Esophagus (tissue), 2 donors: ENCODE results near the gene ADAM8. TPM values are rescaled to one million over a fixed set of nuclear protein-coding genes. Genes with fewer than 3 reads are reported as not detected.

ENCODE experiments used
- H3K27ac ChIP-seq, 2 donors: one replicate each; pipeline ENCODE4 v1.5.1; 2013; ENCODE audit warnings: low read depth in 2 of 2, mild to moderate bottlenecking in 2 of 2, inconsistent platforms in 1 of 2, low read length in 1 of 2, moderate library complexity in 1 of 2
- H3K27me3 ChIP-seq, 2 donors: one replicate each; pipeline ENCODE4 v1.6.1; 2013; ENCODE audit warnings: low read length in 2 of 2, control low read depth in 1 of 2, mild to moderate bottlenecking in 1 of 2; ENCODE audit not compliant: insufficient read depth in 2 of 2, control insufficient read depth in 1 of 2
- H3K36me3 ChIP-seq, 2 donors: one replicate each; pipeline ENCODE4 v1.6.1; 2013; ENCODE audit warnings: low read length in 1 of 2; ENCODE audit not compliant: control insufficient read depth in 2 of 2, insufficient read depth in 2 of 2
- H3K4me1 ChIP-seq, 2 donors: one replicate each; pipeline ENCODE4 v1.6.1; 2013; ENCODE audit warnings: low read length in 1 of 2; ENCODE audit not compliant: control insufficient read depth in 2 of 2, insufficient read depth in 2 of 2
- H3K4me3 ChIP-seq, 2 donors: one replicate each; pipeline ENCODE4 v1.5.1; 2013; ENCODE audit warnings: low read length in 2 of 2, mild to moderate bottlenecking in 2 of 2, low read depth in 1 of 2, moderate library complexity in 1 of 2
- H3K9me3 ChIP-seq, 2 donors: one replicate each; pipeline ENCODE4 v1.6.1; 2013; ENCODE audit warnings: mild to moderate bottlenecking in 2 of 2, low read depth in 1 of 2, low read length in 1 of 2, moderate library complexity in 1 of 2; ENCODE audit not compliant: control insufficient read depth in 2 of 2, insufficient read depth in 1 of 2
- WGBS, 2 donors: extraction: QIAGEN DNeasy Blood & Tissue Kit; methylation state at CpG; one replicate each; pipeline ENCODE4 v1.1.7; 2013; 5-methylcytosine and 5-hydroxymethylcytosine counted together
- polyA plus RNA-seq, 2 donors: library from polyadenylated mRNA; stranded (reverse); fragments of 200-250 nt; gene quantifications; one replicate each; pipeline ENCODE4 v1.2.3, GENCODE V29; 2013
- donor health status: healthy with polysubstance abuse.
- donor health status: Bipolar disorder and iron deficiency.

Gene ADAM8
- polyA plus RNA-seq, 2 donors = 2.4 to 2.6 TPM

DNA sequence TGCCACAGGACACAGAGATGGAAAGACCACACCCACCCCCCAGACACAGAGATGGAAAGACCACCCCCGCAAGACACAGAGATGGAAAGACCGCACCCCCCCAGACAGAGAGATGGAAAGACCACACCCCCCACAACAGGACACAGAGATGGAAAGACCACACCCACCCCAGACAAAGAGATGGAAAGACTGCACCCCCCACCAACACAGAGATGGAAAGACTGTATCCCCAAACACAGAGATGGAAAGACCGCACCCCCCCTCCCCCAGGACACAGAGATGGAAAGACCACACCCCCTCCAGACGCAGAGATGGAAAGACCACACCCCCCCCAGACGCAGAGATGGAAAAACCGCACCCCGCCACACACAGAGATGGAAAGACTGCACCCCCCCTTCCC is 40.1 kb upstream of the ADAM8 start:
- 83 to 85% methylated on average over 7 of the region's 7 CpGs for WGBS, 2 donors
- Histone ChIP-seq H3K4me1 (peaks cover 0 to 12% of the 10 kb centered on the region in 2 donors), H3K27me3 (peaks cover 0 to 2% of the 10 kb centered on the region in 2 donors), H3K4me3 (no peak overlapping the region), H3K36me3 (no peaks in the 10 kb centered on the region), H3K9me3 (peaks cover 0 to 3% of the 10 kb centered on the region in 2 donors), H3K27ac (no peak overlapping the region)

DNA sequence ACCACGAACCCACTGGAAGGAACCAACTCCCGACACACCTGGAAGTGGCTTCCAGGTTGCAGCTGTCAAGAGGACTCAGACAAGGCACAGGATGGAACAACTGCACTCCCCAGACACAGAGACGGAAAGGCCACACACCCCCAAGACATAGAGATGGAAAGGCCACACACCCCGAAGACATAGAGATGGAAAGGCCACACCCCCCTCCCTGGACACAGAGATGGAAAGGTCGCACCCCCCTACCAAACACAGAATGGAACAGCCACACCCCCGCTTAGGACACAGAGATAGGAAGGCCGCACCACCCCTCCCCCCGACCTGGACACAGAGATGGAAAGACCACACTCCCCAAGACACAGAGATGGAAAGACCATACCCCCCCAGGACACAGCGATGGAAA is 39.6 kb upstream of the ADAM8 start:
- Histone ChIP-seq H3K9me3 (peaks cover 0 to 3% of the 10 kb centered on the region in 2 donors), H3K4me1 (peaks cover 0 to 12% of the 10 kb centered on the region in 2 donors), H3K27ac (no peak overlapping the region), H3K27me3 (peaks cover 0 to 2% of the 10 kb centered on the region in 2 donors), H3K36me3 (peaks cover 0 to 2% of the 10 kb centered on the region in 2 donors), H3K4me3 (no peak overlapping the region)
- WGBS, 2 donors = 91 to 93% methylated on average over 8 to 9 of the region's 9 CpGs

DNA sequence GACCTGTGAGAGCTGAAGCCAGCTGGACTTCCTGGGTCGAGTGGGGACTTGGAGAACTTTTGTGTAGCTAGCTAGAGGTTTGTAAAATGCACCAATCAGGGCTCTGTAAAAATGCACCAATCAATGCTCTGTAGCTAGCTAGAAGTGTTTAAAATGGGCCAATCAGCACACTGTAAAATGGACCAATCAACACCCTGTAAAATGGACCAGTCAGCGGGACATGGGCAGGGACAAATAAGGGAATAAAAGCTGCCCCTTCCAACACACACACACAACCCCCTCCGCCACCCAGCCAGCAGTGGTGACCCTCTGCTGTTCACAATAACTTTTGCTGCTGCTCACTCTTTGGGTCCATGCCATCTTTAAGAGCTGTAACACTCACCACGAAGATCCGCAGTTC is 39.2 kb upstream of the ADAM8 start:
- 80 to 86% methylated on average over 5 of the region's 5 CpGs for WGBS, 2 donors
- Histone ChIP-seq H3K27me3 (peaks cover 0 to 1% of the 10 kb centered on the region in 2 donors), H3K4me3 (no peak overlapping the region), H3K36me3 (peaks cover 0 to 2% of the 10 kb centered on the region in 2 donors), H3K27ac (no peak overlapping the region), H3K4me1 (peaks cover 0 to 12% of the 10 kb centered on the region in 2 donors), H3K9me3 (peaks cover 0 to 3% of the 10 kb centered on the region in 2 donors)

DNA sequence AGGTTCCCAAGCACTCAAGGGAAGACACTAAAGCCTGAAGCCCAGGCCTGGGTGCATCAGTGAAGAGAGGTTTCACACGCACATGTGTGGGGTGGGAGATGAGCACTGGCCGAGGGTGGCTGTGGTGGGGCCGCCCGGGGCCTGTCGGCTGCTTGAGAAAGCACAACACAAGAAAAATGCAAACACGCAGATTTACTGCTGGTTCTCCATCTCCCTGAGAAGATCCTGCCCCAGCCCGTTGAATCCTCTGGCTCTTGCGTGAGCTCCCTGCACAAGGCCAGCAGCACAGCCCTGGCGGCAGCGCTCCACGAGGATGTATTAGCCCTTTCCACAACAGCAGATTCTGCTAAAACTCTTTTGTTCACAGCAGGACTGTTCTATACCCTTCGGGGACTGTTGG is 38.2 kb upstream of the ADAM8 start:
- Histone ChIP-seq H3K4me1 (peaks cover 0 to 12% of the 10 kb centered on the region in 2 donors), H3K27me3 (no peaks in the 10 kb centered on the region), H3K27ac (no peak overlapping the region), H3K36me3 (peaks cover 0 to 8% of the 10 kb centered on the region in 2 donors), H3K4me3 (no peak overlapping the region), H3K9me3 (peaks cover 0 to 3% of the 10 kb centered on the region in 2 donors)
- WGBS, 2 donors = 86 to 87% methylated on average over 12 of the region's 12 CpGs

DNA sequence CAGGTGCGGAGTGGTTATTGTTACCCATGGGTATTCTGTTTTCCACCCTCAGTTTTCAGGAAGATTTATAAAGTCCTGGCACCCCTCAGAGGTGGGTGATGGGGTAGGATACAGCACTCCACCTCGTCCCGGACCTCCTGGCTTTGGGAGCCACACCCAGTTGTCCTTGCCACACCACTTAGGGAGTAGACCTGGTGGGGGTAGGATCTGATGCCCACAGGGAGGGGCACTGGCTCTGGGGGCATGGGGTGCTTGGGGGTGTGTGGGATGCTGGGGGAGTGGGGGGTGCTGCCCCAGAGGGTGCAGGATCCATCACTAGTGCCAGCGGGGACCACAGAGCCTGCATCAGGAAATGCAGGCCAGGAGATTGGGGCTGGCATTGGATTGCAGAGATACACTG is 36.5 kb upstream of the ADAM8 start:
- Histone ChIP-seq H3K27me3 (no peaks in the 10 kb centered on the region), H3K9me3 (peaks cover 0 to 3% of the 10 kb centered on the region in 2 donors), H3K4me1 (peaks cover 0 to 2% of the 10 kb centered on the region in 2 donors), H3K4me3 (no peak overlapping the region), H3K36me3 (peaks cover 0 to 8% of the 10 kb centered on the region in 2 donors), H3K27ac (no peak overlapping the region)
- WGBS, 2 donors = 74 to 78% methylated on average over 4 of the region's 4 CpGs

DNA sequence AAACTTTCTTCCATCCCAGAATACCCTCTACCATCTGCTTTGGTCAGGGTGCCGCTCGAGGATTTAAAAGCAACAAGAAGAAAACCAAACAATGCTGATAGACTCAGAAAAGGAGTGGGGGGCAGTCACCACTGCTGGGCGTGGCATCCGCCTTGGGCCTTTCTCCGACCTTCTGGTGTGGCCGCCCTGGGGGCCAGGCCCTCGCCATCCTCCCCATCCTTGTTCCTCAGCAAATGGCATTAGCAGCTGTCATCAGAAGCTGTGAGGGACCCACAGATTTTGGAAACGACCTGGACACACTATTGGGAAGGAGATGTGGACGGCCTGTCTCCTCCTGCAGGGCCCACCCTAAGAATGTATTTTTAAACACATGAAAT is 36.1 kb upstream of the ADAM8 start:
- H3K9me3 ChIP-seq = peaks cover 0 to 3% of the 10 kb centered on the region in 2 donors
- H3K27ac ChIP-seq = no peak overlapping the region
- no peak overlapping the region for H3K4me3 ChIP-seq
- peaks cover 0 to 2% of the 10 kb centered on the region in 2 donors for H3K4me1 ChIP-seq
- peaks cover 0 to 8% of the 10 kb centered on the region in 2 donors for H3K36me3 ChIP-seq
- WGBS, 2 donors = 86 to 90% methylated on average over 9 of the region's 9 CpGs
- H3K27me3 ChIP-seq = no peaks in the 10 kb centered on the region

DNA sequence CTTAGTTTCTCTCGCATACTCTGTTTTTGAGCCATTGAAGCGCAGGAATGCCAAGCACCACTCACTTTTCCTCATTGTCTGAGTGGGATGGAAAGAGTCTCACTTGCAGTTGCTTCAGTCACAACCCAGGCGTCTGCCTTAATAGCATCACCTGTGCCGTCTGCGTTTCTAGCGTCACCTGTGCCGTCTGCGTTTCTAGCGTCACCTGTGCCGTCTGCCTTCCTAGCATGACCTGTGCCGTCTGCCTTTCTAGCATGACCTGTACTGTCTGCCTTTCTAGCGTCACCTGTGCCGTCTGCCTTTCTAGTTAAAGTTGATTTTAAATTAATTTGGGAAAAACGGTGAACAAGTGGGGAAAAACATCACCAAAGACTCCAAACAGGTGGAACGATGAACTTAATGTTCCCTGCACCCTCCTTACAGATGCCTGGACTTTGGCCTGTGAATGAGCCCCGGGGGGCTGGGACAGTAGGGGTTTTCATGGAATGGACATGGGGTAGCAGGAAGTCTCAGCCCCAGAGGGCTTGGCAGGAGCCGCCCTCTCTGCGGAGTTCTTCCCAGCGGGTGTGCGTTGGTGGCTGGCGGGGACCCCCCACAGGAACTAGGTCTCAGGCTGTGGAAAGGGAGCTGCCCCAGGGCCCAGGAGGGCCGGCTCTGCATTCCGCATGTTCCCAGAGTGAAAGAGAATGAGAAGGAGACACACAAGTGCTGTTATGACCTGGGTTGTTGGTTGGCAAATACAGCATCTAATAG is 35.5 kb upstream of the ADAM8 start:
- H3K4me1 ChIP-seq = peaks cover 0 to 3% of the 10 kb centered on the region in 2 donors
- 92 to 93% methylated on average over 23 of the region's 23 CpGs for WGBS, 2 donors
- H3K9me3 ChIP-seq = peaks cover 0 to 3% of the 10 kb centered on the region in 2 donors
- H3K27ac ChIP-seq = no peak overlapping the region
- H3K27me3 ChIP-seq = no peaks in the 10 kb centered on the region
- peaks cover 0 to 8% of the 10 kb centered on the region in 2 donors for H3K36me3 ChIP-seq
- no peak overlapping the region for H3K4me3 ChIP-seq

DNA sequence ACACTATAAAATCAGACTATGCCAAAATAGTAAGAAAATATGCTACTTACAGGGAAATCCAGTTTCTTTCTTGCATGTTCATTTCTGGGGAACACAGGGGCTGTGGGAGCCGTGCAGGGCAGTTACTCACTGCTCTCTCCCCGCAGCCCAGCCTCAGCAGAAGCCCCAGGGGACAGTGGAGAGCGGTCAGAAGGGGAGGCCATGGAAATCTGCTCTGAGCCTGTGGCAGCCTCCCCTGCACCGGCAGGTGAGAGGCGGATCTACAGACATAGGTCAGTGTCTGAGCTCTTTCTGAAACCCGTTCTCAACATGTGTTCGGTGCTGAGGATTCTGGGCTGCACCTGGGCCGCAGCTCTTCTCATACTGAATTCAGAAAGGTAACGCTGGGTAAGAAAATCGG is 34.9 kb upstream of the ADAM8 start:
- no peaks in the 10 kb centered on the region for H3K27me3 ChIP-seq
- WGBS, 2 donors = 92 to 95% methylated on average over 10 of the region's 10 CpGs
- no peak overlapping the region for H3K27ac ChIP-seq
- peaks cover 0 to 3% of the 10 kb centered on the region in 2 donors for H3K9me3 ChIP-seq
- H3K4me1 ChIP-seq = peaks cover 0 to 8% of the 10 kb centered on the region in 2 donors
- H3K4me3 ChIP-seq = no peak overlapping the region
- H3K36me3 ChIP-seq = peaks cover 0 to 8% of the 10 kb centered on the region in 2 donors

DNA sequence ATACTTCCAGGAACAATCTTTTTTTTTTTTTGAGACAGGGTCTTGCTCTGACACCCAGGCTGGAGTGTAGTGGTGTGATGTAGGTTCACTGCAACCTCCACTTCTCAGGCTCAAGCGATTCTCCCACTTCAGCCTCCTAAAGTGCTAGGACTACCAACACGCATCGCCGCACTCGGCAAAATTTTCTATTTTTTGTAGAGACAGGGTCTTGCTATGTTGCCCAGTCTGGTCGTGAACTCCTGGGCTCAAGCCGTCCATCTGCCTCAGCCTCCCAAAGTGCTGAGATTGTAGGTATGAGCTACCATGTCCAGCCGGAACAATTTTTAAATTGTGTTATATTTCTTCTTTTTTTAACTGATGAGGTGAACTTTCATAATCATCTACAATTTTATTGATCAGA is 34.1 kb upstream of the ADAM8 start:
- H3K4me3 ChIP-seq = no peak overlapping the region
- peaks cover 0 to 8% of the 10 kb centered on the region in 2 donors for H3K4me1 ChIP-seq
- H3K9me3 ChIP-seq = peaks cover 0 to under 1% of the 10 kb centered on the region in 2 donors
- 95 to 97% methylated on average over 8 of the region's 8 CpGs for WGBS, 2 donors
- peaks cover 1 to 8% of the 10 kb centered on the region in 2 donors for H3K36me3 ChIP-seq
- no peaks in the 10 kb centered on the region for H3K27me3 ChIP-seq
- no peak overlapping the region for H3K27ac ChIP-seq

DNA sequence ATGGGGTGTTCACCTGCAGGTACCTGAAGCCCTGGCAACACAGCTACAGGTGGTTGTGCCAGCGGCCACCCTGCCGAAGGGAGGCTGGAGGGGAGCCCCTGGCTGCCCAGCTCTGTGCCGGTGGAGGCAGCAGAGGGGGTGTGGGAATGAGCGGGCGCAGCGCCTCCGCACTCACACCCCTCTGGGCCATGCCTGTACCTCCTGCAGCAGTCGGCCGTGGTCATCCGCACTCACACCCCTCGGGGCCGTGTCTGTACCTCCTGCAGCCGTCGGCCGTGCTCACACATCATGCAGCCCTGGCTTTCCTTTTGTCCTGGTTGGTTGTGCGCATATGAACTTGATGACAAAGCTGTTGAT is 33.7 kb upstream of the ADAM8 start:
- WGBS, 2 donors = 96 to 97% methylated on average over 16 of the region's 16 CpGs
- Histone ChIP-seq H3K4me3 (no peak overlapping the region), H3K36me3 (peaks cover 3 to 12% of the 10 kb centered on the region in 2 donors), H3K27me3 (no peaks in the 10 kb centered on the region), H3K27ac (no peak overlapping the region), H3K4me1 (peaks cover 0 to 8% of the 10 kb centered on the region in 2 donors), H3K9me3 (no peaks in the 10 kb centered on the region)
